Dermis blood vessel endothelial cell (primary cell): ENCODE measurements around the gene EGFLAM. TPM values are rescaled to one million over a fixed set of nuclear protein-coding genes. Genes with fewer than 3 reads are reported as not detected.
"Not testable (repeated sequence)": the region's sequence is repeated elsewhere in the genome, so short reads cannot be mapped to it uniquely, and the experiment has no call there.

ENCODE experiments used
- DNase-seq: peaks from one replicate; pipeline ENCODE4 v3.0.0; 2010
- total RNA-seq: library from RNA; depleted of rRNA; stranded (reverse); fragments of >200 nt; gene quantifications from 2 replicates; pipeline ENCODE4 v1.2.3, GENCODE V29; 2014

The EGFLAM gene
- total RNA-seq, 1 donor from 2014 or later: 0.85 TPM

DNA sequence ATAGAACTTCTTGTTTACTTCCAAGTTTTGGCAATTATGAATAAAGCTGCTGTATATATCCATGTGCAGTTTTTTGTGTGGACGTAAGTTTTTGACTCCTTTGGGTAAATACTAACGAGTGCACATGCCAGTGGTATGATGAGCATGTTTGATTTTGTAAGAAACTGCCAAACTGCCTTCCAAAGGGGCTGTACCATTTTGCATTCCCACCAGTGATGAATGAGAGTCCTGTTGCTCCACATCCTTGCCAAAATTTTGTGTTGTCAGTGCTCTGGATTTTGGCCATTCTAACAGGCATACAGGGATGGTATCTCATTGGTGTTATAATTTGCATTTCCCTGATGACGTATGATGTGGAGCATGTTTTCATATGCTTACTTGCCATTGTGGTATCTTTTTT, 73.5 kb downstream of the EGFLAM start:
- no peak for DNase-seq

GRCh38 chr5:38333181-38333580, 74.8 kb downstream of the EGFLAM start:
- DNase-seq: not testable (repeated sequence)

DNA sequence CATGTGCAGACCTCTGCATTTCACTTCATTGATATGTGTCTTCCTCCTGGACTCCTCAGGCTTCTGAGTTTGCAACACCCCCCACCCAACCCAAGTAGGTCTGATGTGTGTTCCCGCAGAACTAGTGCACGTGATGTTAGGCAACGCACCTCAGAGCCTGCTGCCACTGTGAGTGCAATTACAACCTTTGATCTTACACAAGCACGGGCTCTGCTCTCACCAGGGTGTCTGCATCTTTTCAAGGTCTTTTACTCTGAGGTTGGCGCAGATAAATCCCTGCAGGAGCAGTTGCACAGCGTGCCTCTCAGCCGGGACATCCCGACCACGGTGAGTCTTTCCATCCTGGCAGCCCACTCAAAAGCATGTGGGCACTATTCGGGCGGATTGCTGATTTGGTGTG, 80.1 kb downstream of the EGFLAM start:
- no peak for DNase-seq

- no peak for DNase-seq
Measured at GRCh38 chr5:38339446-38339845, 81.1 kb downstream of the EGFLAM start.

DNA sequence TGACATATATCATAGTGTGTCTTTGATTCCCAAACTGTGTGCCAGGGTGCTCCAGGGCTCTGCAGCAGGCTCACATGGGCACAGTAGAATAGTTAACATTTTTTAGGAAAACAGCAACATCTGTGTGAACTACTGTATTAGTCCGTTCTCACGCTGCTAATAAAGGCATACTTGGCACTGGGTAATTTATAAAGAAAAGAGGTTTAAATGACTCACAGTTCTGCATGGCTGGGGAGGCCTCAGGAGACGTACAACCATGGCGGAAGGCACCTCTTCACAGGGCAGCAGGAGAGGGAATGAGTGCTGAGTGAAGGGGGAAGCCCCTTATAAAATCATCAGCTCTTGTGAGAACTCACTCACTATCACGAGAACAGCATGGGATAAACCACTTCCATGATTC, 82.7 kb downstream of the EGFLAM start:
- no peak for DNase-seq

DNA sequence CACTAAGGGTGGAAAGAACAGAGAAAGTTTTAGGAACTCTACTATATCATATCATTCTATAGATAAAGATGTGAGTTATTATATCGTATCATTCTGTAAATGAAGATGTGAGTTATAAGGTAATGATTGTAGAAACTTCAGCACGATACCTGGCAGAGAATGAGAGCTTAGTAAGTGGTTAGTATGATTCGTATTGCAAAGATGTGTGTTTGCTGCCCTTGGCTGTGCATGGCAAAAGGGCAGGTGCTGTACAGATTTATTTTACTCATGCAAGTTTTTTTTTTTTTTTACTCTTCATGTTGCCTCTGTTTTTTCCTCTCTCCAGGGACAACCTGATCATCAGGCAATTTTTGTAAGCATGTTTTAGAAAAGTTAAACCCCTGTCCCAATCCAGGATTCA, 83.3 kb downstream of the EGFLAM start:
- DNase-seq: no peak

- no peak for DNase-seq
Measured at GRCh38 chr5:38342261-38342660, 83.9 kb downstream of the EGFLAM start.

GRCh38 chr5:38344891-38345290, 86.5 kb downstream of the EGFLAM start:
- DNase-seq: no peak

DNA sequence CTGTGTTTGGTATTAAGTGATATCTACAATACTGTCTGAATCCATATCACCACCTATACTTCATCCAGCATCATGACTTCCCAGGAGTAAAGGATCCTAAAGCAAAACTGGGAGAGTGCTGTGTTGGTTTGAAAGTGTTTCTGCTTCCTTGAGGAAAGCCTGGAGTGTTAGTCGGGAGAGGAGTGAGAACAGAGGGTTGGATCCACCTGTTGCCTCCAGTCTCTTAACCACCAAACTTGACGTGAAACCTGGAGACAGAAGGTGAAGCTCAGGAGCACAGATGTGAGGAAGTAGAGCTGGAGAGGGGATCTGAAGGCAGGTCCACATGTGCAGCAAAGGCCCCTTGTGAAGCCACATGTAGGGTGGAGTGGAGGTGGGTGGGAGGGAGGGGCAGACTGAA, 88.2 kb downstream of the EGFLAM start:
- no peak for DNase-seq

- no peak for DNase-seq
Measured at GRCh38 chr5:38347040-38347763, 88.8 kb downstream of the EGFLAM start.

DNA sequence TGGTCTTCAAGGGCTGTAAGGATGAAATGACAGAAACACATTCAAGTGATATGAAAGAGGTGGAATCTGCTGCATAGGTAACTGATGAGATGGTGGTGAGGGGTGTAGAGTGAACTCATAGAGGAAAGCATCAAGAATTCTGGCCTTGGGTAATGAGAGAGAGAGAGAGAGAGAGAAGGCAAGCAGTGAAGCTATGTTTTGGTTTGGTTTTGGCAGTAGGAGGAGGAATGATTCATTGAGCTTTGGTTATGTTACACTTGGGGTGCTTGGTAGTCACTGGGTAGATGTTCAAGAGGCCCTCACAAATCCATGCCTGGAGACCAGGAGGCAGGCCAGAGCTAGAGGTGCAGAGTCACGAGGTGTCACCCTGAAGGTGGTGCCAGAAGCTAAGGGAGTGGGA, 89.5 kb downstream of the EGFLAM start:
- no peak for DNase-seq

DNA sequence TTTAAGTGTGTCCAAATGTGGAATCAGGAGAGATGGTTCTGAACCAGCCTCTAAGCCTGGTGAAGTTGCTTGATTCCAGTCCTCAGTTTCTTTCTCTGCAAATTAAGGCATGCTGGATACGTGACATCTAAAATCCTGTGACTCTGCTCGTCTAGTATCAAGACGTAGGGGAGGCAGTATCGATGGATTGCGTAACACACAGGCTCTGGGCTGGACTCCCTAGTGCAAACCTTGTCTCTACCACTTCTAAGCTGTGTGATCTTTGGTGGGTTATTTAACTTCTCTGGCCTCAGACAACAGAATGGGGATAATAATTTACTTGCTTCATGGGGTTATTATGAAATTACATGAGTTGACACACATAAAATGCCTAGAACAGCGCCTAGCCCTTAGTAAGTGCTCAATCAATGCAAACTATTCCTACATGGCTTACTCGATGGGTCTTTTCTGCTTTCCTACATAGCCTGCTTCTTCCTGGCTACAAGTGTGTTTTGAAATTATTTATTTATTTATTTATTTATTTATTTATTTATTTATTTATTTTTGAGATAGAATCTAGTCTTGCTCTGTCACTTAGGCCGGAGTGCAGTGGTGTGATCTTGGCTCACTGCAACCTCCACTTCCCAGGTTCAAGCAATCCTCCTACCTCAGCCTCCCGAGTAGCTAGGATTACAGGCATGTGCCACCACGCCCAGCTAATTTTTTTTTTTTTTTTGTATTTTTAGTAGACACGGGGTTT, 102.1 kb downstream of the EGFLAM start:
- DNase-seq: no peak

DNA sequence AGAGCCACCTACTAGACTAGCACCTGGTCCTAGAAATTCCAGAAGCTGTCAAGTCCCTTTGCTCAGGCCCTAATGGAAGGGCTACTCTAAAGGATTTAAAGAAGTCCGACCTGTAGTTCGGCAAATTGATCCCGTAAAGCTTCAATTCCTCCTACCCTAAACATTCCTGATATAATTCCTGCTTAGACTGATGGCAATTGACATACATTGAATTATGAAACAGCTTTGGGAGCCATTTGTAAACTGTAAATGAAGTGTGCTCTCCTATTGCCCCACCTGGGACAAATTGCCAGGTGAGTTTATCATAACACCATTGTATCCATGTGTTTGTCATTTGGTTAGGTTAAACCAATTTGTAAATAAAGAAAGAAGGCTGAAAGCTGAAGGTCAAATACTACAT, 104.4 kb downstream of the EGFLAM start:
- no peak for DNase-seq

DNA sequence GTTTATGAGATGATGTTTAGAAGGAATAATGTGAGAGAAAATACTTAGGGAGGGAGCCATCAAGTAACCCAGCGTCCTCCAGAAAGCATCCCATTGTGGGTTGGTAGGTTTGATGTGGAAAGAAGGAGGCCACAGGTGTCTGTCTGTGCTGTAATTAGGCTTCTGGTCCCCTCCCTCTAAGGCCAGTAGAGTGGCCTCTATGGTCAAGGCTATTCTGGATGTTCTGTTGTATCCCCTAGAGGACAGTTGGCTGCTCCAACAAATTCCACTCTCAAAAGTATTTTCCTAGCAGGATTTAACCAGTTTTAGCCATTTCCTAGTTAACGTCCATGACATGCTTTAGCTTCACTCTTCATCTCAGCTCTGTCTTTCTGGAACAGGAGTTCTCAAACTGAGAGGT, 106.5 kb downstream of the EGFLAM start:
- DNase-seq: no peak

GRCh38 chr5:38367410-38367809, 109.1 kb downstream of the EGFLAM start:
- peak; percentile 10 for DNase-seq

GRCh38 chr5:38367966-38368365, 109.6 kb downstream of the EGFLAM start:
- DNase-seq: no peak

DNA sequence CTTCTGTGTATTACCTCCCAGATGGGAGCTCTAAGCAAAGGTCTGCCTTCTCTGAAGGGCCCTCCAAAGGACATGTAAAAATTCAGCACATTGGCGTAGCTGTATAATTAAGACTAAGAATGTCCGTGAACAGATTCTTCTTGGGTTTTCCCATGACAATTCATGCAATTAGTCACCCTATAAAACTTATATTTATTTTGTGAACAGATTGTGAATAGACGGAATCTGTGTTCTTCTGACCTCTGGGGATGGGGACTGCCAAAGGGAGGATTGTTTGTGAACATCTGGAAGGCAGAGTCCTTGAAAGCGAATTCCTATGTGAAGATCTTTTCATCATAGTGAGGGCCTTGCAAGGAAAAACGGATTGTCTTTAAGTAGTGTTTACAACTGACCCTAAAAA, 111.3 kb downstream of the EGFLAM start:
- no peak for DNase-seq

GRCh38 chr5:38370358-38371100, 112.2 kb downstream of the EGFLAM start:
- DNase-seq: no peak

- no peak for DNase-seq
Measured at GRCh38 chr5:38371596-38371995, 113.2 kb downstream of the EGFLAM start.

- DNase-seq: no peak
Measured at GRCh38 chr5:38373743-38374142, 115.4 kb downstream of the EGFLAM start.

DNA sequence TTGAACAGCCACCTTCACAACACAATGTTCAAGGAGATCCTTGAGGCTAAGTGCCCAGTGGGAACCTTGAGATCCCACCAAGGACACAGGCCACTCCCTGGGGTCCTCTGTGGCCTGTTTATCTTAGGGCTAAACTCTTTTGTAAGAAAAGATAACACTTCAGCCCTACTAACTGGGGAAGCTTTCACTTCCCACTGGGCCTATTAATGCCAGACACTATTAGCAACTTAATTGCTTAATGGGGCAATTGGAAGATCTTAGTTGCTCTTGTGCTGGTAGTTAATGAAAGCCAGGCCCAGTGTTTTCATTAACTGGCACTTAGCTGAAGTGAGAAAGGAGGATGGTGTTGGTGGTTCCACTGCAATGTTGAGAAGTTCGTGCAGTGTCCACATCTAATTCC, 117.1 kb downstream of the EGFLAM start:
- DNase-seq: no peak

GRCh38 chr5:38376404-38376803, 118.0 kb downstream of the EGFLAM start:
- DNase-seq: no peak

DNA sequence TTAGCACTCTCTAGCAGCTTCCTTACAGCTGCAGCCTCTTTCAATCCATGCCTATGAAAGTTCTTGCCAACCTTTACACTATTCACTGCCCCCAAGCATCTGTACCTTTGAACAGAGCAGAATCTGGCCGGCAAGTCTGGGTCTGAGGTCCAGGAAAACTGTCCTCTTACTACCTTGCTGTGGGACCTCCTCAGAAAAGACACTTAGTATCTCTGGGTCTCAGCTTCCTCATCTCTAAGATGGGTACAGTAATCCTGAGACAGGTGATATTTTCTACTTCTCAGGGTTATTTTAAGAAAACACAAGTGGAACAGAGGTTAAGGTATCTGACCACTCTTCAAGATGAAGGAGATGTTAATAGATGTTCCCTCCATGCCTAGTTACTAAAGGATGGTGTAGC, 120.2 kb downstream of the EGFLAM start:
- no peak for DNase-seq
